Glomerular visceral epithelial cell (primary cell): ENCODE data around the gene MTARC1.

Experiments
- DNase-seq: peaks from one replicate; pipeline ENCODE4 v3.0.0-alpha.2; 2016; ENCODE audit errors: extremely low spot score

MTARC1 gene

GRCh38 chr1:220806408-220806807 is 19.7 kb downstream of the MTARC1 start:
- no peak for DNase-seq

- no peak for DNase-seq
Measured at GRCh38 chr1:220807726-220808125, 21.0 kb downstream of the MTARC1 start.

- DNase-seq: peak; percentile 16
Measured at GRCh38 chr1:220808345-220809186, 21.9 kb downstream of the MTARC1 start.

GRCh38 chr1:220809187-220809550 is 22.5 kb downstream of the MTARC1 start:
- DNase-seq: no peak

GRCh38 chr1:220809704-220810103 is 23.0 kb downstream of the MTARC1 start:
- DNase-seq: no peak

GRCh38 chr1:220810179-220810653 is 23.5 kb downstream of the MTARC1 start:
- peak; percentile 75 for DNase-seq

- no peak for DNase-seq
Measured at GRCh38 chr1:220810963-220811362, 24.2 kb downstream of the MTARC1 start.

- no peak for DNase-seq
Measured at GRCh38 chr1:220811695-220812094, 25.0 kb downstream of the MTARC1 start.

GRCh38 chr1:220812308-220812707 is 25.6 kb downstream of the MTARC1 start:
- no peak for DNase-seq

GRCh38 chr1:220813013-220813412 is 26.3 kb downstream of the MTARC1 start:
- DNase-seq: no peak

GRCh38 chr1:220815409-220815808 is 28.7 kb downstream of the MTARC1 start:
- no peak for DNase-seq

GRCh38 chr1:220817907-220818306 is 31.2 kb downstream of the MTARC1 start:
- no peak for DNase-seq

- no peak for DNase-seq
Measured at GRCh38 chr1:220818421-220819173, 31.9 kb downstream of the MTARC1 start.

- DNase-seq: no peak
Measured at GRCh38 chr1:220819467-220820026, 32.8 kb downstream of the MTARC1 start.

- DNase-seq: no peak
Measured at GRCh38 chr1:220824031-220824989, 37.6 kb downstream of the MTARC1 start.

GRCh38 chr1:220825819-220826551 is 39.3 kb downstream of the MTARC1 start:
- DNase-seq: no peak

- no peak for DNase-seq
Measured at GRCh38 chr1:220826729-220827128, 40.0 kb downstream of the MTARC1 start.

- no peak for DNase-seq
Measured at GRCh38 chr1:220827445-220828178, 40.9 kb downstream of the MTARC1 start.

GRCh38 chr1:220828179-220828490 is 41.4 kb downstream of the MTARC1 start:
- DNase-seq: no peak

- DNase-seq: no peak
Measured at GRCh38 chr1:220828950-220829586, 42.4 kb downstream of the MTARC1 start.
